Cardiac fibroblast (primary cell): ENCODE measurements around the gene ABCA3.

ENCODE experiments used
- DNase-seq, 2 donors: peaks; one replicate each; pipeline versions ENCODE4 v3.0.0 to v3.0.0-alpha.2; 2010; ENCODE audit warnings: low read depth in 2 of 2
- H3K4me3 ChIP-seq, 2 donors: replicated peaks in 1 of 2; 1 replicate in 1 of 2; 2 replicates in 1 of 2; pipeline ENCODE4 v1.5.1; 2011; ENCODE audit warnings: low read depth in 2 of 2, low read length in 2 of 2, mild to moderate bottlenecking in 2 of 2, moderate library complexity in 1 of 2
- CTCF ChIP-seq: IDR thresholded peaks from one replicate; pipeline ENCODE4 v1.5.1; 2011; ENCODE audit warnings: low read depth, mild to moderate bottlenecking, low read length, inconsistent platforms

The ABCA3 gene

GRCh38 chr16:2337431-2338296 lies 2.9 kb downstream of the ABCA3 start:
- DNase-seq, result no peak
- no peak overlapping the region for H3K4me3 ChIP-seq
- TF ChIP-seq CTCF, result no peak

GRCh38 chr16:2335286-2335895 lies 5.1 kb downstream of the ABCA3 start:
- H3K4me3 ChIP-seq, result no peak overlapping the region
- no peak for TF ChIP-seq CTCF
- DNase-seq, result no peak

- no peak for TF ChIP-seq CTCF
- DNase-seq, result peak in 1 of 2 donors; percentile 8
- H3K4me3 ChIP-seq, result no peak overlapping the region
These were observed 6.7 kb downstream of the ABCA3 start for GRCh38 chr16:2333772-2334379.

- TF ChIP-seq CTCF, result no peak
These were observed 7.3 kb downstream of the ABCA3 start for GRCh38 chr16:2333231-2333630.

GRCh38 chr16:2331931-2332267 lies 8.6 kb downstream of the ABCA3 start:
- no peak for TF ChIP-seq CTCF
- no peak for DNase-seq
- no peak overlapping the region for H3K4me3 ChIP-seq

More at GRCh38 chr16:2333231-2333630, 7.3 kb downstream of the ABCA3 start:
- H3K4me3 ChIP-seq, result no peak overlapping the region
- no peak for DNase-seq

- no peak for TF ChIP-seq CTCF
- no peak overlapping the region for H3K4me3 ChIP-seq
- DNase-seq, result no peak
These were observed 9.2 kb downstream of the ABCA3 start for GRCh38 chr16:2331199-2331930.
